NCI-H2171 treated with DMSO at 0.1 percent for 48 hours (cell line): ENCODE measurements around the gene C13orf42.

Source experiments
- DNase-seq: peaks from one replicate; lab custom pipeline; 2025; lab: John Stamatoyannopoulos, UW

C13orf42 gene

GRCh38 chr13:51111174-51111573 is at the start of gene C13orf42:
Gene C13orf42 (minus strand): TSS chr13:51111274. CDS start chr13:51111209, 65 bp downstream.
- peak; percentile 19 for DNase-seq

GRCh38 chr13:51158880-51159518 is 47.9 kb upstream of the C13orf42 start:
- DNase-seq: no peak

GRCh38 chr13:51158365-51158764 is 47.3 kb upstream of the C13orf42 start:
- no peak for DNase-seq

- no peak for DNase-seq
Measured at GRCh38 chr13:51156648-51157047, 45.6 kb upstream of the C13orf42 start.

GRCh38 chr13:51155776-51156515 is 44.9 kb upstream of the C13orf42 start:
- no peak for DNase-seq

GRCh38 chr13:51155161-51155560 is 44.1 kb upstream of the C13orf42 start:
- no peak for DNase-seq

- DNase-seq: no peak
Measured at GRCh38 chr13:51154029-51154555, 43.0 kb upstream of the C13orf42 start.

- DNase-seq: no peak
Measured at GRCh38 chr13:51153527-51153926, 42.5 kb upstream of the C13orf42 start.

GRCh38 chr13:51152701-51153100 is 41.6 kb upstream of the C13orf42 start:
- peak; percentile 4 for DNase-seq

GRCh38 chr13:51151463-51151862 is 40.4 kb upstream of the C13orf42 start:
- no peak for DNase-seq

GRCh38 chr13:51148952-51149573 is 38.0 kb upstream of the C13orf42 start:
- DNase-seq: peak; percentile 59

GRCh38 chr13:51148223-51148951 is 37.3 kb upstream of the C13orf42 start:
- DNase-seq: no peak

- no peak for DNase-seq
Measured at GRCh38 chr13:51147732-51148131, 36.7 kb upstream of the C13orf42 start.

GRCh38 chr13:51146667-51147066 is 35.6 kb upstream of the C13orf42 start:
- DNase-seq: no peak

GRCh38 chr13:51137250-51137649 is 26.2 kb upstream of the C13orf42 start:
- no peak for DNase-seq

- DNase-seq: no peak
Measured at GRCh38 chr13:51136276-51136980, 25.4 kb upstream of the C13orf42 start.

GRCh38 chr13:51134763-51135365 is 23.8 kb upstream of the C13orf42 start:
- no peak for DNase-seq

- DNase-seq: no peak
Measured at GRCh38 chr13:51130348-51130747, 19.3 kb upstream of the C13orf42 start.

GRCh38 chr13:51125495-51126226 is 14.6 kb upstream of the C13orf42 start:
- DNase-seq: peak; percentile 71

- DNase-seq: peak; percentile 77
Measured at GRCh38 chr13:51122868-51123566, 11.9 kb upstream of the C13orf42 start.
